ENCODE results near the gene FAM98A. TPM values are rescaled to one million over a fixed set of nuclear protein-coding genes. Genes with fewer than 3 reads are reported as not detected.

The FAM98A gene
- total and polyA plus RNA-seq, 8 donors: 28.5 to 51.4 (median 33.8) TPM

DNA sequence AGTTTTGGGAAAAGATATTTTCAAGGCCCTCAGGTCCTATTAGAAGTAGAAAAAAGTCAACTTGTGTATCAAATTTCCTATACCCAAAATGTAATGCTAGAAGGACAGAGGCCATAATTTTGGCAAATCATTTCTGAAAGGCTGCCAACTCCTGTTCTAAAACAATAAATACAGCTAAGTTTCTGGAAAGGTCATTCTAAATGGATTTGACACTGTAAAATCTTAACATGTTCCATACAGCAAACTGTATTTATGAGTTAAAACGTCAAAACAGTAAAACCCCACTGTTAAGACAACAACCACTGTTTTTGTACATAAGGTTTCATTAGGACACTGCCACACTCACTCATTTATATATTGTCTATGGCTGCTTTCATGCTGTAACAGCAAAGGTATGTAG is 9.7 kb downstream of the FAM98A start:
- no peaks in the 10 kb centered on the region for H3K27me3 ChIP-seq
- TF ChIP-seq, protein P1, sequence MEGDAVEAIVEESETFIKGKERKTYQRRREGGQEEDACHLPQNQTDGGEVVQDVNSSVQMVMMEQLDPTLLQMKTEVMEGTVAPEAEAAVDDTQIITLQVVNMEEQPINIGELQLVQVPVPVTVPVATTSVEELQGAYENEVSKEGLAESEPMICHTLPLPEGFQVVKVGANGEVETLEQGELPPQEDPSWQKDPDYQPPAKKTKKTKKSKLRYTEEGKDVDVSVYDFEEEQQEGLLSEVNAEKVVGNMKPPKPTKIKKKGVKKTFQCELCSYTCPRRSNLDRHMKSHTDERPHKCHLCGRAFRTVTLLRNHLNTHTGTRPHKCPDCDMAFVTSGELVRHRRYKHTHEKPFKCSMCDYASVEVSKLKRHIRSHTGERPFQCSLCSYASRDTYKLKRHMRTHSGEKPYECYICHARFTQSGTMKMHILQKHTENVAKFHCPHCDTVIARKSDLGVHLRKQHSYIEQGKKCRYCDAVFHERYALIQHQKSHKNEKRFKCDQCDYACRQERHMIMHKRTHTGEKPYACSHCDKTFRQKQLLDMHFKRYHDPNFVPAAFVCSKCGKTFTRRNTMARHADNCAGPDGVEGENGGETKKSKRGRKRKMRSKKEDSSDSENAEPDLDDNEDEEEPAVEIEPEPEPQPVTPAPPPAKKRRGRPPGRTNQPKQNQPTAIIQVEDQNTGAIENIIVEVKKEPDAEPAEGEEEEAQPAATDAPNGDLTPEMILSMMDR (IDR thresholded peaks at IDR 0.05): no peak
- no peak for ATAC-seq
- peaks cover 0 to 81% of the 10 kb centered on the region in 2 donors for H3K36me3 ChIP-seq
- no peak overlapping the region for H3K4me3 ChIP-seq
- DNase-seq: peak in 2 of 4 donors; percentile 8 to 13
- intact Hi-C loops (cut with DNase I): no loop called here
- no peaks in the 10 kb centered on the region for H3K9me3 ChIP-seq
- H3K4me1 ChIP-seq: no peaks in the 10 kb centered on the region
- no peak overlapping the region for H3K27ac ChIP-seq

DNA sequence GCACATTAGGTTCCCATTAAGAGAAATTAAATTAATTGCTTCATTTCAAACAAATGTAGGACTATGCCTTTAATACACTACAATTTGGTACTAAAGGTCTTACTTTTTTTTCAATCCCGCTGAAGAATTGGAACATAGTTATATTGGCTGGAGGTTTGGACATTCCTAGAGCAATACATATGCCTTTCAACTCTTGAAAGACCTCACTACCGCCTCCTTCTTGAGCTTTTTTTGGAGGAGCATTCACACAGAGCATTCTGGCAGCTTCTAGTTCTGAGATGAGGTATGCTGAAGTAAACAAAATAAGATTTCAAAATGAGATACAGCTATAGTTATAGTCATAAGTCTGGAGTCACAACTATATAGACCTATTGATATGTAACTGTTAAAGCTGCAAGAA is 10.9 kb downstream of the FAM98A start:
- H3K27me3 ChIP-seq: no peaks in the 10 kb centered on the region
- intact Hi-C loops (cut with DNase I): no loop called here
- peaks cover 0 to 81% of the 10 kb centered on the region in 2 donors for H3K36me3 ChIP-seq
- ATAC-seq (no peak), DNase-seq (no peak)
- TF ChIP-seq, protein P1 (IDR thresholded peaks at IDR 0.05): no peak
- no peaks in the 10 kb centered on the region for H3K9me3 ChIP-seq
- H3K27ac ChIP-seq: no peak overlapping the region
- no peak overlapping the region for H3K4me3 ChIP-seq
- no peaks in the 10 kb centered on the region for H3K4me1 ChIP-seq

DNA sequence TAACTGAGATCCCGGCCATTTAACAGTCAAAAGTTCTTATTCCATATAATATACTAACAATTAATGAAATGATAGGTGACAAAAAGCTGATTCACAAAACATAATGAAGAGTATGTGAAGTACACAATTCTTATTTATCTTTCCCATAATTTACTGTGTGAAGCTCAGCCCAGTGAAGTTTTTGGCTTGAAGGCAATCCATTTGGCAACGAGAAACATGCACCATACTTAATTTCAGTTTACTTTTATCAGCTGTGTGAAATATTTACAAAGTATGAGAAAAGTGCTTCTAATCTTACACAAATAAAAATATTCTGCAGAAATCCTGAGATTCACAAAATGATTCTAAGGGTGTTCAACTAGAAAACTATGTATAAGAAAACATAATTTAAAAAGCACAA is 12.3 kb downstream of the FAM98A start:
- TF ChIP-seq, protein P1 (IDR thresholded peaks at IDR 0.05): no peak
- intact Hi-C loops (cut with DNase I): no loop called here
- peak in 2 of 4 donors; percentile 10 to 12 for DNase-seq
- no peak for ATAC-seq
- no peak overlapping the region for H3K4me3 ChIP-seq
- no peaks in the 10 kb centered on the region for H3K27me3 ChIP-seq
- H3K27ac ChIP-seq: no peak overlapping the region
- H3K36me3 ChIP-seq: peaks cover 0 to 66% of the 10 kb centered on the region in 2 donors
- H3K9me3 ChIP-seq: no peaks in the 10 kb centered on the region
- peaks cover 0 to 14% of the 10 kb centered on the region in 2 donors for H3K4me1 ChIP-seq

DNA sequence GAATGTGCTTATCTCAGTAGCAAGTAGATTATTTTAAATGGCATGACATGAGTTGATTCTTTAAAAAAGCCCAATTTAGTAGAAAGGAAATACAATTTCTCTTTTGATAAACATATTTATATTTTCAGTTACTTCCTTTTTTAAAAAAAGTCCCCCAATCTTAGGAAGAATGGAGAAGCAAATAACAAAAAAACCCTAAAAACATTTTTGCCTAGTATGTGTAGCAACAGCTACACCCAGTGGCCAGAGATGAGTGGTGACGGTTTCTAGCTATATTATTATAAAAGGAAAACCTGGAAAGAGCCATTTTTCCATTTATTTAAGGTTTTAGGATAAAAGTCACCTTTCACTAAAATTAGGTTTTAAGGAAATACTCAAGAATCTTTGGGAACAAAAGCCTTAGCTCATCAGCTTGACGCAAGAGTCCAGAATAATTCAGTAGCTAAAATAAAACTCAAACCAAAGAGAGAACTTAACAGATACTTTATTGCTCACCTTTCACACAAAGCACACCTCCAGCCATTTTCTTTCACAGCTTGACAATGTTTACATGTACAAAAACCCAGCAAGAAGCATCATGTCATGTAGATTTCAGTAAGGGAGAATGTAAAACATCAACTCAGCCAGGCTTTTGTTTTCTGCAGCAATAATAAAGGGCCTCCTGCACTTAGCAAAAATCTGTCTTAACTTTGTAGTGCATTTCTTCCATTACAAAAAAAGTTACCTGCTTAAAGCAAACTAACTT is 15.7 kb downstream of the FAM98A start:
- Histone ChIP-seq H3K27me3 (no peaks in the 10 kb centered on the region), H3K36me3 (peaks cover 0 to 46% of the 10 kb centered on the region in 2 donors), H3K27ac (no peak overlapping the region), H3K4me3 (no peak overlapping the region), H3K4me1 (peaks cover 0 to 15% of the 10 kb centered on the region in 2 donors), H3K9me3 (no peaks in the 10 kb centered on the region)
- TF ChIP-seq, protein P1 (IDR thresholded peaks at IDR 0.05): peak; percentile 55 to 82
- DNase-seq (peak in 1 of 4 donors; percentile 56), ATAC-seq (peak; percentile 81)
- intact Hi-C loops (cut with DNase I): no loop called here

DNA sequence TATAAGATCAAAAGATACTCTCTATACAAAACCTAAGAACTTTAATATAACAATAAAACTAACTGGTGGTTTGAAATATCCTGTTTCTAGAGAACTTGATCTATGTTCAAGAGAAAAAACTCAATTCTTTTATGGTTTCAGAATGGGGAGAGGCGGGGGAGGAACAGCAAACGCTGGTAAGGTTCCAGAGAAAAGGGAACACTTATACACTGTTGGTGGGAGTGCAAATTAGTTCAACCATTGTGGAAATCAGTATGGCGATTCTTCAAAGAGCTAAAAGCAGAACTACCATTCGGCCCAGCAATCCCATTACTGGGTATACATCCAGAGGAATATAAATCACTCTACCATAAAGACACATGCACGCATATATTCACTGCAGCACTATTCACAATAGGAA is 17.2 kb downstream of the FAM98A start:
- TF ChIP-seq, protein P1 (IDR thresholded peaks at IDR 0.05): no peak
- peaks cover 0 to 15% of the 10 kb centered on the region in 2 donors for H3K4me1 ChIP-seq
- no peak overlapping the region for H3K27ac ChIP-seq
- no peak overlapping the region for H3K4me3 ChIP-seq
- intact Hi-C loops (cut with DNase I): no loop called here
- H3K27me3 ChIP-seq: no peaks in the 10 kb centered on the region
- ATAC-seq (no peak), DNase-seq (no peak)
- H3K36me3 ChIP-seq: peaks cover 0 to 35% of the 10 kb centered on the region in 2 donors
- H3K9me3 ChIP-seq: no peaks in the 10 kb centered on the region
